ENCODE data around the gene VPS13D.

The VPS13D gene

GRCh38 chr1:12435639-12436344 lies 206.0 kb downstream of the VPS13D start:
- DNase-seq: no peak

GRCh38 chr1:12436345-12436658 lies 206.5 kb downstream of the VPS13D start:
- no peak for DNase-seq

GRCh38 chr1:12436817-12437599 lies 207.2 kb downstream of the VPS13D start:
- DNase-seq: no peak

GRCh38 chr1:12437629-12438028 lies 207.8 kb downstream of the VPS13D start:
- no peak for DNase-seq

GRCh38 chr1:12438349-12438924 lies 208.6 kb downstream of the VPS13D start:
- DNase-seq: no peak

GRCh38 chr1:12439073-12439472 lies 209.2 kb downstream of the VPS13D start:
- no peak for DNase-seq

GRCh38 chr1:12441414-12442105 lies 211.7 kb downstream of the VPS13D start:
- DNase-seq: no peak

- DNase-seq: no peak
Observed at GRCh38 chr1:12442217-12442616, 212.4 kb downstream of the VPS13D start.

GRCh38 chr1:12443151-12443550 lies 213.3 kb downstream of the VPS13D start:
- DNase-seq: no peak

GRCh38 chr1:12444329-12444841 lies 214.6 kb downstream of the VPS13D start:
- no peak for DNase-seq

GRCh38 chr1:12445257-12445656 lies 215.4 kb downstream of the VPS13D start:
- DNase-seq: no peak

- DNase-seq: no peak
Observed at GRCh38 chr1:12446593-12446992, 216.8 kb downstream of the VPS13D start.

GRCh38 chr1:12447307-12447706 lies 217.5 kb downstream of the VPS13D start:
- no peak for DNase-seq

- DNase-seq: no peak
Observed at GRCh38 chr1:12447849-12448312, 218.1 kb downstream of the VPS13D start.

- no peak for DNase-seq
Observed at GRCh38 chr1:12448746-12449177, 218.9 kb downstream of the VPS13D start.

- DNase-seq: peak; percentile 8
Observed at GRCh38 chr1:12450090-12450755, 220.4 kb downstream of the VPS13D start.

- DNase-seq: no peak
Observed at GRCh38 chr1:12450756-12451559, 221.1 kb downstream of the VPS13D start.

GRCh38 chr1:12451560-12451900 lies 221.7 kb downstream of the VPS13D start:
- DNase-seq: no peak

GRCh38 chr1:12452262-12452661 lies 222.4 kb downstream of the VPS13D start:
- DNase-seq: no peak

GRCh38 chr1:12453400-12454343 lies 223.8 kb downstream of the VPS13D start:
- DNase-seq: no peak
